Stimulated activated CD4-positive, alpha-beta T cell treated with anti-CD3 and anti-CD28 coated beads, Interleukin-4, amount 100 ng/mL, for 4 hours (primary cell): ENCODE data around the gene CFAP57.

Experiments
- DNase-seq, 2 experiments: peaks; one replicate each; pipeline ENCODE4 v3.0.0-alpha.2; 2020

The CFAP57 gene

DNA sequence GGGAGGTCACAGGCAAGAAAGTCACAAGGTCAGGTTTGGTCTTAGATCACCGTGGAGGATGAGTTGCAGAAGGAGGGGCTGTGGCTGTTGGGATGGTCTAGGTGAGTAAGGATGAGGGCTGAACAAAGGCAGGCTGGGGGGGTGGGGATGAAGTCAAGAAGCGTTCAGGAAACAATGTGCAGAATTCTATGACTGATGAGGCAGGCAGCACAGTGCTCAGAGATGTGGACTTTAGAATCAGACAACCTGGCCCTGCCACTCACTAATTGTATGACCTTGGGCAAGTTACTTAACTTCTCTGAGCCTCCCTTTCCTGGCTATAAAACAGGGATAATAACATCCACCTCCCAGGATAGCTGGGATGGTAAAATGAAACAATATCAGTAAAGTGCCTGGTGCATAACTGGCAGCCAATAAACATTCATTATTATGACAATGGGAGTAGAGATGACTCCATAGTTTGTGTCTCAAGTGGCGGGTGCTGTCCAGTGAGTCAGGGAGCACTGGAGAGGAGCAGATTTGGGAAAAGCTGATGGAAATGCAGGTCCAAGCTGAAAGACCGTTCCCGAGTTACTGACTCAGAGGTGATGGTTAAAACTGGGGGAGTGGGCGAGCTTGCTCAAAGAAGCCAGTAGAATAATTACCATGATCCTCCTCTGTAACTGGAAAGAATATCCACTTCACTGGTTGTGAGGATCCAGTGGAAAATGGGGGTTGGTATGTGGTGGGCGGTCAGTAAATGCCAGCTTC is 130.8 kb downstream of the CFAP57 start:
- no peak for DNase-seq

DNA sequence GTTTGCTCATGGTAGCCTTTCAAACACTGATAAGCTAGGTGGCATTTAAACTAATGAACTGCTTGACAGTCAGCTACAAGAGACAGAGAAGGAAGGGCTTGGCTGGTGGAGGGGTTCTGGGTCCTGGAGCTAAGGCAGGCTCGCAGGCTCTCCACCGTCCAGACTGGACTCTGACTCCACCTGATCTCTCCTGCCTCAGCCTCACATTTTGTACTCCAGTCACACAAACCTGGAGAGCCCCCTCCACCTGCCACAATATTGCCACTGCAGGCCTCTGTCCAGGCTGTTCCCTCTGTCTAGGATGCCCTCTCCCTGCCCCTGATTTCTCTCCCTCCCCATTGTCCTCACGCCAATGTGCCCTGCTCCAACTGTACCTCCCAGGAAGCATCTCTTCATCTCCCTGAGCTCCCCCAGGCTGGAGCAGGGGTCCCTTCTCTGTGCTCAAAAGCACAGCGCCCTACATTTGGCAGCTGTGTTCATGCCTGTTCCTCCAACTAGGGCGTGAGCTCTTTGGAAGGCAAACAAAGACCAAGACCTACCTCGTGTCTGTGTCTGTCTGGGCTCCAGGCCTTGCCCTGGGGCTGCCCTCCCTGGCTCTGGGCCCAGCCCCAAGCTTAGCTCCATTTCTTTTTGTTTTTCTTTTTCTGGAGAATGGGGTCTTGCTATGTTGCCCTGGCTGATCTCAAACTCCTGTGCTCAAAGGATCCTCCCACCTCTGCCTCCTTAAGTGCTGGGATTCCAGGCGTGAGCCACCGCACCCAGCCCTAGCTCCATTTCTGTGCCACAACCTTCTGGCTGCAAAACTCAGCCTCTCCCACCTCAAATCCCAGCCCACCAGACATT is 131.6 kb downstream of the CFAP57 start:
- DNase-seq, result no peak
